Lower leg skin (tissue), 4 donors: ENCODE measurements around the gene BARD1. TPM values are rescaled to one million over a fixed set of nuclear protein-coding genes. Genes with fewer than 3 reads are reported as not detected.

Experiments used
- DNase-seq, 2 donors: peaks; one replicate each; pipeline ENCODE4 v3.0.0-alpha.2; 2019; ENCODE audit warnings: low spot score in 2 of 2
- H3K4me3 ChIP-seq: fragments of 200-600 bp; sonication (generic); 2 replicates; pipeline ENCODE4 v1.5.1; 2017; ENCODE audit warnings: mild to moderate bottlenecking, low read depth; ENCODE audit not compliant: poor library complexity, severe bottlenecking
- CTCF ChIP-seq, 3 donors: fragments of 450-650 bp; IDR thresholded peaks; one replicate each; pipeline ENCODE4 v1.5.1; 2016; ENCODE audit warnings: antibody characterized with exemption in 3 of 3, mild to moderate bottlenecking in 3 of 3, moderate library complexity in 2 of 3
- POLR2A ChIP-seq, 2 donors: fragments of 450-650 bp; IDR thresholded peaks; one replicate each; pipeline ENCODE4 v1.6.1; 2016 to 2017; ENCODE audit warnings: antibody characterized with exemption in 2 of 2, mild to moderate bottlenecking in 1 of 2, moderate library complexity in 1 of 2
- WGBS, 2 donors: methylation state at CpG; one replicate each; pipeline ENCODE4 v1.1.5; 2018; 5-methylcytosine and 5-hydroxymethylcytosine counted together
- intact Hi-C: fragments of 100-400 bp; cut with DNase I; formaldehyde crosslinking; loops from one replicate; pipeline ENCODE4 v1.15.0; 2023; ENCODE audit warnings: low total_unique reads
- total RNA-seq, 4 donors: library from RNA; depleted of rRNA; stranded (reverse); fragments of >200 nt; gene quantifications; one replicate each; pipeline ENCODE4 v1.1.0, GENCODE V29; 2016

The BARD1 gene
- total RNA-seq, 4 donors from 2014 or later, result 19.4 to 41.8 (median 23.2) TPM

GRCh38 chr2:214836568-214836967 lies 27.1 kb upstream of the BARD1 start:
- no peak overlapping the region for H3K4me3 ChIP-seq
- no peak for DNase-seq
- intact Hi-C loops, result no loop called here
- TF ChIP-seq POLR2A (IDR thresholded peaks at IDR 0.05) (no peak), CTCF (IDR thresholded peaks at IDR 0.05) (no peak)

GRCh38 chr2:214830794-214831346 lies 21.4 kb upstream of the BARD1 start:
- no peak overlapping the region for H3K4me3 ChIP-seq
- no peak for DNase-seq
- intact Hi-C loops, result no loop called here
- TF ChIP-seq CTCF (IDR thresholded peaks at IDR 0.05) (no peak), POLR2A (IDR thresholded peaks at IDR 0.05) (no peak)
- WGBS, 2 donors, result 73 to 83% methylated on average over 5 of the region's 5 CpGs

- no peak for TF ChIP-seq POLR2A (IDR thresholded peaks at IDR 0.05)
- no peak for TF ChIP-seq CTCF (IDR thresholded peaks at IDR 0.05)
- intact Hi-C loops, result no loop called here
- WGBS, 2 donors, result 26 to 31% methylated on average over 1 of the region's 1 CpG
These were observed 6.6 kb upstream of the BARD1 start for GRCh38 chr2:214816008-214816533.

GRCh38 chr2:214810671-214811070 lies 1.2 kb upstream of the BARD1 start:
- no peak for TF ChIP-seq POLR2A (IDR thresholded peaks at IDR 0.05)
- intact Hi-C loops, result no loop called here
- WGBS, 2 donors, result 28 to 37% methylated on average over 14 of the region's 14 CpGs

More at GRCh38 chr2:214816008-214816533, 6.6 kb upstream of the BARD1 start:
- no peak overlapping the region for H3K4me3 ChIP-seq
- no peak for DNase-seq

GRCh38 chr2:214809751-214810564 lies 475 bp upstream of the BARD1 start:
- 1% methylated on average over 46 to 56 of the region's 63 CpGs for WGBS, 2 donors
- DNase-seq, result peak; percentile 99 to 100
- no peak for TF ChIP-seq CTCF (IDR thresholded peaks at IDR 0.05)
- TF ChIP-seq POLR2A (IDR thresholded peaks at IDR 0.05), result no peak
- intact Hi-C loops, result no loop called here
- peak overlapping the region; percentile 92 for H3K4me3 ChIP-seq

More at GRCh38 chr2:214810671-214811070, 1.2 kb upstream of the BARD1 start:
- DNase-seq, result no peak
- no peak overlapping the region for H3K4me3 ChIP-seq

- no peak for TF ChIP-seq CTCF (IDR thresholded peaks at IDR 0.05)
- no peak for TF ChIP-seq POLR2A (IDR thresholded peaks at IDR 0.05)
- H3K4me3 ChIP-seq, result no peak overlapping the region
- DNase-seq, result no peak
- intact Hi-C loops, result no loop called here
- 2 to 11% methylated on average over 3 of the region's 3 CpGs for WGBS, 2 donors
These were observed 1.8 kb downstream of the BARD1 start for GRCh38 chr2:214807653-214808052.
